ENCODE results near the gene KNDC1. TPM values are rescaled to one million over a fixed set of nuclear protein-coding genes. Genes with fewer than 3 reads are reported as not detected.
A peak's percentile ranks its signal among the peaks of the same experiment; 100 is the strongest.

KNDC1 gene
- total RNA-seq, 4 donors from 2014 or later, result under 0.01 to 12.5 (median 5.3) TPM

DNA sequence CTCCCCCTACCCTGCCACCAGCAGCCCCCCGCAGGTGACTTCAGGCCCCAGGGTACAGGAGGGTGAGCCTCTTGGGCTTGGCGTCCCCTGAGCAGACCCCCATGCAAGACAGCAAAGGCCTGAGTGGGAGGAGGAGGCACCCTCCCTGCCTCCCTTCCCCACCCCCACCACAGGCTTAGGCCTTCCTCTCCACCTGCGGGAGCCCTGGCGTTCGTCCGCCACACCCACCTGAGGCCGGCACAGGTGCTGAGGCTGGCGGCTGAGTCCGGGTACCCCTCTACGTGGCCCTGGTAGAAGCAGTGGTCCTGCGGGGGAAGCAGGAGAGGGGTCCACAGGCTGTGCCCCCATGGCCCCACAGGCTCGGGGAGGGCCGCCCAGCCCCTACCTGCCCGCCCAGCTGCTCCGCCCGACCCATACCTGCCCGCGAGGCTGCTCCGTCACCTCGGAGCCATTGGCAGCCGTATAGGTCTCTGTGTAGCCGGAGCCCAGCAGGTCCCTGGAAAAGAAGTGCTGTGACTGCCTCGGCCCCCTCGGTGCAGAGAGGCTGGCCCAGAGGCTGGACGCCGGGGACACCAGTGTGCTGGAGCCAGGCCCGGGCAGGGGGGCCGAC lies 113.6 kb downstream of the KNDC1 start:
- Histone ChIP-seq H3K4me3 (no peak overlapping the region), H3K27ac (no peak overlapping the region), H3K36me3 (no peaks in the 10 kb centered on the region), H3K27me3 (no peaks in the 10 kb centered on the region), H3K4me1 (peaks cover 0 to 7% of the 10 kb centered on the region in 2 donors), H3K9me3 (no peaks in the 10 kb centered on the region)
- intact Hi-C loops (cut with DNase I; ENCODE audit: low total_unique reads), result no loop called here
- DNase-seq, result no peak
- TF ChIP-seq, protein P1, sequence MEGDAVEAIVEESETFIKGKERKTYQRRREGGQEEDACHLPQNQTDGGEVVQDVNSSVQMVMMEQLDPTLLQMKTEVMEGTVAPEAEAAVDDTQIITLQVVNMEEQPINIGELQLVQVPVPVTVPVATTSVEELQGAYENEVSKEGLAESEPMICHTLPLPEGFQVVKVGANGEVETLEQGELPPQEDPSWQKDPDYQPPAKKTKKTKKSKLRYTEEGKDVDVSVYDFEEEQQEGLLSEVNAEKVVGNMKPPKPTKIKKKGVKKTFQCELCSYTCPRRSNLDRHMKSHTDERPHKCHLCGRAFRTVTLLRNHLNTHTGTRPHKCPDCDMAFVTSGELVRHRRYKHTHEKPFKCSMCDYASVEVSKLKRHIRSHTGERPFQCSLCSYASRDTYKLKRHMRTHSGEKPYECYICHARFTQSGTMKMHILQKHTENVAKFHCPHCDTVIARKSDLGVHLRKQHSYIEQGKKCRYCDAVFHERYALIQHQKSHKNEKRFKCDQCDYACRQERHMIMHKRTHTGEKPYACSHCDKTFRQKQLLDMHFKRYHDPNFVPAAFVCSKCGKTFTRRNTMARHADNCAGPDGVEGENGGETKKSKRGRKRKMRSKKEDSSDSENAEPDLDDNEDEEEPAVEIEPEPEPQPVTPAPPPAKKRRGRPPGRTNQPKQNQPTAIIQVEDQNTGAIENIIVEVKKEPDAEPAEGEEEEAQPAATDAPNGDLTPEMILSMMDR (IDR thresholded peaks at IDR 0.05), result no peak
- no peak for TF ChIP-seq POLR2A (IDR thresholded peaks at IDR 0.05)

GRCh38 chr10:133274751-133275683 lies 115.0 kb downstream of the KNDC1 start:
- intact Hi-C loops (cut with DNase I; ENCODE audit: low total_unique reads), result no loop called here
- Histone ChIP-seq H3K27ac (no peak overlapping the region), H3K36me3 (no peaks in the 10 kb centered on the region)

GRCh38 chr10:133275684-133276092 lies 115.7 kb downstream of the KNDC1 start:
- H3K36me3 ChIP-seq, result no peaks in the 10 kb centered on the region
- TF ChIP-seq POLR2A (IDR thresholded peaks at IDR 0.05), result no peak
- TF ChIP-seq, protein P1 (IDR thresholded peaks at IDR 0.05), result no peak
- H3K9me3 ChIP-seq, result no peaks in the 10 kb centered on the region
- peaks cover 0 to 7% of the 10 kb centered on the region in 2 donors for H3K4me1 ChIP-seq
- H3K27me3 ChIP-seq, result no peaks in the 10 kb centered on the region
- DNase-seq, result no peak
- intact Hi-C loops (cut with DNase I; ENCODE audit: low total_unique reads), result no loop called here
- H3K4me3 ChIP-seq, result no peak overlapping the region
- H3K27ac ChIP-seq, result no peak overlapping the region

More at GRCh38 chr10:133274751-133275683, 115.0 kb downstream of the KNDC1 start:
- no peak overlapping the region for H3K4me3 ChIP-seq
- H3K4me1 ChIP-seq, result peaks cover 0 to 7% of the 10 kb centered on the region in 2 donors
- no peaks in the 10 kb centered on the region for H3K27me3 ChIP-seq
- H3K9me3 ChIP-seq, result no peaks in the 10 kb centered on the region
- DNase-seq, result no peak
- TF ChIP-seq, protein P1 (IDR thresholded peaks at IDR 0.05), result no peak
- no peak for TF ChIP-seq POLR2A (IDR thresholded peaks at IDR 0.05)

MicroRNAs within 50 kb of the gene (microRNA counts, 767-probe panel; counts per million panel counts)
- microRNA hsa-miR-202-3p, result 0 counts per million in 2 donors

Small RNA genes within 50 kb of the gene (microRNA-seq; reads per million reads assigned to microRNA genes)
- 19.6 reads per million, percentile 30 among the genes with 10 or more reads in this experiment for gene MIR202 (ENCODE audit: borderline microRNAs expressed, borderline replicate concordance)

Other genes with a start within 250 kb of the KNDC1 start
- 1 to 10 TPM in 2 of 4 donors, under 1 TPM in 2; 0.29 to 9.0 (median 2.7) TPM for gene CFAP46, start 217.6 kb upstream of the KNDC1 start, total RNA-seq
- gene ADGRA1, start 72.3 kb upstream of the KNDC1 start, total RNA-seq, result 1 to 10 TPM in 1 of 4 donors, under 1 TPM in 1, not detected in 2; 0.07 to 1.0 TPM
- not detected for gene UTF1, start 70.0 kb downstream of the KNDC1 start, total RNA-seq
- 1 to 10 TPM in 1 of 4 donors, under 1 TPM in 2, not detected in 1; 0.21 to 1.3 (median 0.51) TPM for gene VENTX, start 77.6 kb downstream of the KNDC1 start, total RNA-seq
- gene ADAM8, start 116.6 kb downstream of the KNDC1 start, total RNA-seq, result 1 to 10 TPM in 3 of 4 donors, not detected in 1; 5.1 to 7.6 (median 5.9) TPM
- 10 to 100 TPM; 26.8 to 61.9 (median 44.4) TPM for gene TUBGCP2, start 148.7 kb downstream of the KNDC1 start, total RNA-seq
- gene ZNF511, start 148.7 kb downstream of the KNDC1 start, total RNA-seq, result 10 to 100 TPM; 23.1 to 45.5 (median 30.0) TPM
- under 1 TPM in 1 of 4 donors, not detected in 3; 0.69 TPM for gene CALY, start 176.7 kb downstream of the KNDC1 start, total RNA-seq
- not detected for gene PRAP1, start 187.2 kb downstream of the KNDC1 start, total RNA-seq
- gene FUOM, start 197.8 kb downstream of the KNDC1 start, total RNA-seq, result 10 to 100 TPM in 1 of 4 donors, 1 to 10 TPM in 2, not detected in 1; 2.6 to 13.8 (median 2.9) TPM
- 10 to 100 TPM; 28.2 to 48.8 (median 45.1) TPM for gene ECHS1, start 213.1 kb downstream of the KNDC1 start, total RNA-seq
- gene PAOX, start 219.0 kb downstream of the KNDC1 start, total RNA-seq, result 1 to 10 TPM; 2.0 to 9.3 (median 6.7) TPM
- 10 to 100 TPM; 14.6 to 50.1 (median 32.6) TPM for gene MTG1, start 233.9 kb downstream of the KNDC1 start, total RNA-seq